A549 treated with dexamethasone at 1 μM for 4 hours (cell line): ENCODE measurements around the gene OR10H5. TPM values are rescaled to one million over a fixed set of nuclear protein-coding genes. Genes with fewer than 3 reads are reported as not detected.

ENCODE experiments used
- total RNA-seq: library from RNA; stranded (reverse); fragments of 200-300 nt; extraction: Qiagen RNA extraction; gene quantifications from 5 replicates; pipeline ENCODE4 v1.2.3, GENCODE V29; 2022

The OR10H5 gene
- total RNA-seq: not detected in 5 replicates

GRCh38 chr19:15787611-15788155, at the start of gene OR10H5:
Gene OR10H5, plus strand, starts transcription at chr19:15787661. Its CDS starts 6,388 bp downstream, at chr19:15794049.

GRCh38 chr19:15737722-15738121, 49.7 kb upstream of the OR10H5 start, which contains the start of gene OR10H3:
Gene OR10H3, plus strand, starts transcription at chr19:15737985. Its CDS starts 3,408 bp downstream, at chr19:15741393.

GRCh38 chr19:15815306-15815705, 27.8 kb downstream of the OR10H5 start, which contains the start of gene OR10H1:
Gene OR10H1, minus strand, starts transcription at chr19:15815664. Its CDS starts 7,627 bp downstream, at chr19:15808037.

Other genes with a start within 250 kb of the OR10H5 start
- not detected in 5 replicates for gene CYP4F8, start 172.4 kb upstream of the OR10H5 start, total RNA-seq
- 2.3 to 4.7 TPM (median 3.9 TPM) in 5 replicates for gene CYP4F3, start 146.8 kb upstream of the OR10H5 start, total RNA-seq
- gene CYP4F12, start 114.6 kb upstream of the OR10H5 start, total RNA-seq: 1.6 to 2.8 TPM (median 2.1 TPM) in 5 replicates
- not detected in 5 replicates for gene OR10H2, start 59.6 kb upstream of the OR10H5 start, total RNA-seq
- gene OR10H3, start 49.7 kb upstream of the OR10H5 start, total RNA-seq: not detected in 5 replicates
- gene OR10H1, start 28.0 kb downstream of the OR10H5 start, total RNA-seq: not detected in 5 replicates
- 0.04 to 0.24 TPM (median 0.08 TPM) in 4 of 5 replicates, not detected in the other for gene CYP4F2, start 110.4 kb downstream of the OR10H5 start, total RNA-seq
- 4.4 to 6.4 TPM (median 5.2 TPM) in 5 replicates for gene CYP4F11, start 146.9 kb downstream of the OR10H5 start, total RNA-seq
- not detected in 5 replicates for gene OR10H4, start 161.3 kb downstream of the OR10H5 start, total RNA-seq